Epithelial cell of proximal tubule (primary cell): ENCODE data around the gene NAV2. TPM values are rescaled to one million over a fixed set of nuclear protein-coding genes. Genes with fewer than 3 reads are reported as not detected.

Experiments
- DNase-seq: peaks from one replicate; pipeline ENCODE4 v3.0.0-alpha.2; 2011; ENCODE audit warnings: low read depth
- H3K4me3 ChIP-seq: 2 replicates; pipeline ENCODE4 v1.5.1; 2011; ENCODE audit warnings: low read depth, mild to moderate bottlenecking, low read length
- total RNA-seq: library from RNA; depleted of rRNA; stranded (reverse); fragments of >200 nt; gene quantifications from 2 replicates; pipeline ENCODE4 v1.2.3, GENCODE V29; 2015
- TF ChIP-seq, protein P1 (sequence below): conservative IDR thresholded peaks from 2 replicates; pipeline ENCODE4 v1.5.1; 2012; ENCODE audit warnings: low read depth, mild to moderate bottlenecking, low read length

Gene NAV2
- total RNA-seq, 1 donor from 2014 or later: 19.0 TPM

DNA sequence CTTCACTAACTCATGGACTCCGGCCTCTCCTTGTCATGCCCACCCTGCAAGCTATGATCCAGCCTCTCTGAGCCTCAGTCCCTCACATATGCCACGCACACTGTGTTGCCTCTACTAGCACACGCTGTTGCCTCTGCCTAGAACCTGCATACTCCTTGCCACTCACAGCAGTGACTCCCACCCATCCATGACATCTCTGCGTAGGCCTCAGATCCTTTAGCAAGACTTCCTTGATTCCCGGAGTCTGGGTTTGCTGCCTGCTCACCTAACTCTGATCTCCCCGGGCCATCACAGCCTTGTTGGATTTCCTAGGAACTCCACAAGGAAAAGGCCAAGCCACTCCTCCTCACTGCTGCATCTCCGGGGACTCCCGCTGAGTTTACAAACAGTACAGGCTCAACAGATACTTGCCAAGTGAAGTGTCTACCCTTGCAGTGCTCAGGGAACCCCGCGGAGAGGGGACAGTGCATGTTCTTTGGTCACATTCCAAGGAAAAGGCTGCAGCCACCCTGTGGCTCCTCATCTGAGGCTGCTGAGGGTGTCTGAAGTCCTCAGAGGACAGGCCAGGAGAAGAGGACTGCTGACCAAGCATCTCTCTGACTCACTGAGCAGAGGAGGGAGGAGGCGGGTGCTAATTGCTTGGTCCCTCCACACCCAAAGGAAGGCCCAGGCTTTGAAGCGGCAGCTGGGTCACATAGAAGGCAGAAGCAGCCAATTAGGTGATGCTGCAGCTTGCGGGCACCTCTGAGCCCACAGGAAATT lies 42.4 kb upstream of the NAV2 start:
- DNase-seq: no peak
- TF ChIP-seq, protein P1, sequence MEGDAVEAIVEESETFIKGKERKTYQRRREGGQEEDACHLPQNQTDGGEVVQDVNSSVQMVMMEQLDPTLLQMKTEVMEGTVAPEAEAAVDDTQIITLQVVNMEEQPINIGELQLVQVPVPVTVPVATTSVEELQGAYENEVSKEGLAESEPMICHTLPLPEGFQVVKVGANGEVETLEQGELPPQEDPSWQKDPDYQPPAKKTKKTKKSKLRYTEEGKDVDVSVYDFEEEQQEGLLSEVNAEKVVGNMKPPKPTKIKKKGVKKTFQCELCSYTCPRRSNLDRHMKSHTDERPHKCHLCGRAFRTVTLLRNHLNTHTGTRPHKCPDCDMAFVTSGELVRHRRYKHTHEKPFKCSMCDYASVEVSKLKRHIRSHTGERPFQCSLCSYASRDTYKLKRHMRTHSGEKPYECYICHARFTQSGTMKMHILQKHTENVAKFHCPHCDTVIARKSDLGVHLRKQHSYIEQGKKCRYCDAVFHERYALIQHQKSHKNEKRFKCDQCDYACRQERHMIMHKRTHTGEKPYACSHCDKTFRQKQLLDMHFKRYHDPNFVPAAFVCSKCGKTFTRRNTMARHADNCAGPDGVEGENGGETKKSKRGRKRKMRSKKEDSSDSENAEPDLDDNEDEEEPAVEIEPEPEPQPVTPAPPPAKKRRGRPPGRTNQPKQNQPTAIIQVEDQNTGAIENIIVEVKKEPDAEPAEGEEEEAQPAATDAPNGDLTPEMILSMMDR: no peak
- H3K4me3 ChIP-seq: no peak overlapping the region

DNA sequence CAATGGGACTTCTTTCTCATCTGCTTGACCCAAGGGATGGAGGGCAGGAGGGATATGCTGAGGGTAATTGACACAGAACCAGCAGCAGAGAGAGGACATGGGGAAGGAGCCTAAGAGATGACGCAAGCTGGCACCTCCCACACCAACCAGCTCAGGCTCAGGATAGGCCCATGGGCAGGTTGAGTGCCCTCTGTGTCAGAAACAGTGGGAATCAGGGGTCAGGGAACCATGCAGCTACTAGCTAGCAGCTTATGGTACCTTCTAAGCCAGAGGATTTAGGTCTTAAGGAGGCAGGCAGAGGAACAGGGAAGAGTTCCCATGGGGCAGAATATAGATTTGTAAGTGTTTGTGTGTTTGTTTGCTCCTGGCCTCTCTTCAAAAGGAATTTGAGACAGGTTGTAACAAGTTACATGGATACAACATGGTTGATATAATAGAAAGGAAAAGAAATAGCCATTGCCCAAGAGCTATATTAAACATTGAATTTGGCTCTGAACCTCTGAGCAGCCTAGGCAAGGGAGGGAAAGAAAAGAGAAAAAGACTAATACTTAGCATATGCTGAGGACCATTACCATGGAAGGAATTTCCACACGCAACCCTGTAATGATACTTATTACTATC lies 39.9 kb upstream of the NAV2 start:
- TF ChIP-seq, protein P1: no peak
- no peak overlapping the region for H3K4me3 ChIP-seq
- no peak for DNase-seq

DNA sequence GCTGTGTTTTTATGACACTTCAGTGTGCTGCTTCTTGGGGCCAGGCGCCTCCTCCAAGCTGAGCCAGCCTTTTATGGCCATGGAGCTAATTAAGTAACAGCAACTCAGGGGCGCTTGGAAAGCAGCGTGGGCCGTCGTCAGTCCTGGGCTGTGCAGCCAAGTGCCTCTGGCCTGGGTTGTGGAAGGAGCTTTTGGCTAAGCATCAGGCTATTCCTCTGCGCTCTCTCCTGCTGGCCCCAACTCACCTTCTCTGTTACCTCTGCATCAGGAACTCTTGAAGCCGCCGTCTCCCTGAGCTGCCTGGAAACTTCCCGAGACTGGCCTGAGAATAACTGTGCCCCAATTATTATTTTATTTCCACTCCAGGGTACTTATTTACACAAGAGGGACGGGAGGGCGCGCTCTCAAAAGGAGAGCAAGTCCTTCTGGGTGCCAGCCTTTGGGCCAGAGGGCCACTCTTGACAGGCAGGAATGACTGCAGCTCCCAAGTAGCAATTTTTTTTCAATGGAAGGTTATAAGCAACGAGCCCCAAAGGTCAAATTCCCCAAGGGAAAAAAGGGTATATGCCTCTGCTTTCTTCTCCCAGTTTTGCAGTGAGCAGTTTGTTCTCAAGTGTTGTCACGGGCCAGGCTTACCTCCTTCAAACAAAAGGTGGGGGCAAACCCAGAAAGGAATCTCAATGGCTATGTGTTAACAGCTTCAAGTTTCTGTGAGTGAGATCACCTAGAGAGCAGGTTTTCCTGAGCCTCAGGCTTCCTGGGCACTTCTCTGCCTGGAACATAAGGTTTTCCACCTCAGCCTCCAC lies 38.5 kb upstream of the NAV2 start:
- TF ChIP-seq, protein P1: no peak
- no peak overlapping the region for H3K4me3 ChIP-seq
- DNase-seq: no peak

DNA sequence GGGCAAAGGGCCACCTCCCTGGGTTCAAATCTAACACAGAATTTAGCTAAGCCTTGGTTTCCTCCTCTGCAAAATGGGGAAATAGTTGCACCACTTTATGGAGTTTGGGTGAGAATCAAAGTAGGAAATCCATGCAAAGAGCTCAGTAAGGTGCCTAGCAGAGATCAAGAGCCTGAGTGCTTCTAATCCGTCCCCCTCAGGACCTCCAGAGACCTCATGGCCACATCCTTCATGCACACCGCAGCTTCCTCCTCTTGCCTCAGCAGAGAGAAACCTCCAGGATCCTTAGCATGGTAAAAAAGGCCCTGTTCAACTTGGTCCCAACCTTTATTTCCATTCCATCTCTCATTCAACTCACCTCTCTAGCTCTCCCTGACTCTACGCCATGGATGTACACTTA lies 37.8 kb upstream of the NAV2 start:
- TF ChIP-seq, protein P1: no peak
- H3K4me3 ChIP-seq: no peak overlapping the region
- no peak for DNase-seq

DNA sequence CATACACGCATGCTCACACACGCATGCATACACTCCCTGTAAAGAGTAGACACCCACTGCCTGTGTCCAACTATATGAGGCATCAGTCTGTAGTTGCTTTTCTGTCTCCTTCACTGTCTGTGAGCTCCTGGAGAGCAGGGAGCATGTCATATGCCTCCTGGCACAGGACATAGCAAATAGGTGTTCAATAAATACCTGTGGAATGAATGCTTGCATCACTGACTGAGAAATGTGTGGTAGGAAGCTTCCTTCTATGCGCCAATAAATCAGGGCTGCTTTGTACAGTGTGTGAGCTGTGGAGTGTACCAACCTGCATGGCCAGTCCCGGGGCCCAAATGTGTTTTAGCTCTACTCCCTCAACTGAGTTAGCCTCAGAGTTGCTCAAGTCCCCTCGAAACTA lies 37.2 kb upstream of the NAV2 start:
- TF ChIP-seq, protein P1: no peak
- H3K4me3 ChIP-seq: no peak overlapping the region
- DNase-seq: no peak

DNA sequence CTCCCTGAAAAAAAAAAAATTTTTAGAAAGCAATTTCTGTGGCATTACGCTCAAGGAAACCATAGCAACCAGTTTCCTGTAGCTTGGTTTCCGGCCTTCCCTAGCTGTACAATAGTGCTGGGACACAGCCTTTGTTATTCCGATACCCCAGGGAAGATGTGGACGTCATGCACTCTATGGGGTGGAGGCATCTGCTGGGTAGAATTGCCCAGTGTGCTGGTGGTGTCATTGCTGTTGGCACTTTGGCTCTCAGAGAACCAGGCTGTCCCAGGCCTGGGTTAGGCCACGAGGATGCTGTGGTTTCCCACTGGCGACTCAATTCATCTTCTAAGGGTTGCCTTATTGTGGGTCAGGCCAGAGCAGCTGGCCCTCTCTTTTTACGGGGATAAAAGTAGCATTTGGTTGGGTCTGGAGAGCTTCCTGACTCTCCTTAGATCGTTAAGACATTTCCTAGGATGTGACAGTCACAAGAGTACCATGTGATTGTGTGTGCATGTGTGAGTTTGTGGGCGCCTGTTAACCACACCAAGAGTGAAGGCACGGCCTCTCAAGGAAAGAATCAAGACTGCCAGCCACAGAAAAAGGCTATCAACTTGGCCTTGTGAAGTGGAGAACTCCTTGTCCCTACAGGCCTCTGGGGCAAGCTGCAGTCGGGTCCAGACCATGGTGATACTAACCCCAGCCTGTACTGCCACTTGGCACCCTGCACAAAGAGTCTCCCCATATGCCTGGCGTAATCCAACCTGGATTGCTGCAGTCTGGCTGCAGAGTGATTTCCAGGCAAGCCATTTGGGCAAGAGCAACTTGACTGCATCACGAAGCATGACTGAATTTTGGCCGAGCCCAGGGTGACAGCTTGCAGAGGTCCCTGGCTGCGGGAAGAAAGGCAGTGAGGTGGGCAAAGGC lies 35.9 kb upstream of the NAV2 start:
- DNase-seq: no peak
- TF ChIP-seq, protein P1: no peak
- H3K4me3 ChIP-seq: no peak overlapping the region
